HEK293 (cell line): Measurements from ENCODE around the gene ABTB2.

Experiments
- CTCF ChIA-PET: fragments of 350-600 bp; formaldehyde crosslinking; extraction: SDS; loops from one replicate; lab custom pipeline; 2021; ENCODE audit warnings: antibody characterized with exemption; lab: Yijun Ruan, JAX
- POLR2A ChIA-PET: fragments of 300-600 bp; formaldehyde crosslinking; extraction: SDS; loops from one replicate; lab custom pipeline; 2020; ENCODE audit warnings: antibody characterized with exemption, inconsistent platforms; lab: Yijun Ruan, JAX
- H3K27ac ChIP-seq: fragments of 200-500 bp; sonication (Bioruptor generic); 2 replicates; pipeline ENCODE4 v1.5.1; 2014; ENCODE audit warnings: low read depth, low read length, control low read depth, inconsistent platforms; ENCODE audit errors: extremely low read depth
- H3K36me3 ChIP-seq, 2 experiments: fragments of 200-500 bp in 1 of 2; sonication (Bioruptor generic) in 1 of 2; 1 replicate in 1 of 2; 2 replicates in 1 of 2; pipeline ENCODE4 v1.5.1; 2014 to 2017; ENCODE audit warnings: inconsistent platforms in 2 of 2, low read length in 2 of 2; ENCODE audit not compliant: control insufficient read depth in 2 of 2, insufficient read depth in 1 of 2
- H3K4me1 ChIP-seq: fragments of 200-500 bp; sonication (Bioruptor generic); 2 replicates; pipeline ENCODE4 v1.5.1; 2014; ENCODE audit warnings: mild to moderate bottlenecking, low read length, inconsistent platforms; ENCODE audit not compliant: control insufficient read depth, insufficient read depth
- H3K4me3 ChIP-seq: 2 replicates; pipeline ENCODE4 v1.5.1; 2011; ENCODE audit warnings: low read depth, mild to moderate bottlenecking, control low read depth, low read length, moderate library complexity
- H3K9me3 ChIP-seq: fragments of 200-500 bp; sonication (Bioruptor generic); 2 replicates; pipeline ENCODE4 v1.5.1; 2014; ENCODE audit warnings: low read depth, low read length, inconsistent platforms; ENCODE audit not compliant: control insufficient read depth, insufficient read depth
- KLF1 ChIP-seq: fragments of 450-650 bp; formaldehyde crosslinking; IDR thresholded peaks from 2 replicates; pipeline ENCODE4 v1.5.1; 2016; ENCODE audit warnings: missing biosample characterization, missing genetic modification characterization
- PRDM1 ChIP-seq: fragments of 450-650 bp; formaldehyde crosslinking; IDR thresholded peaks from 2 replicates; pipeline ENCODE4; 2016; ENCODE audit warnings: missing biosample characterization, missing genetic modification characterization
- RBAK ChIP-seq: fragments of 450-650 bp; formaldehyde crosslinking; IDR thresholded peaks from 2 replicates; pipeline ENCODE4 v1.5.1; 2016; ENCODE audit warnings: missing biosample characterization, missing genetic modification characterization
- REPIN1 ChIP-seq: fragments of 450-650 bp; formaldehyde crosslinking; IDR thresholded peaks from 2 replicates; pipeline ENCODE4 v1.5.1; 2017; ENCODE audit warnings: missing biosample characterization, missing genetic modification characterization, low read depth
- SCRT2 ChIP-seq: fragments of 450-650 bp; formaldehyde crosslinking; IDR thresholded peaks from 2 replicates; pipeline ENCODE4 v1.5.1; 2016; ENCODE audit warnings: missing biosample characterization, missing genetic modification characterization
- SP2 ChIP-seq: fragments of 450-650 bp; formaldehyde crosslinking; IDR thresholded peaks from 2 replicates; pipeline ENCODE4 v1.5.1; 2016; ENCODE audit warnings: missing biosample characterization, missing genetic modification characterization
- SP7 ChIP-seq: fragments of 450-650 bp; formaldehyde crosslinking; IDR thresholded peaks from 2 replicates; pipeline ENCODE4 v1.5.1; 2016; ENCODE audit warnings: missing biosample characterization, missing genetic modification characterization
- ZBTB17 ChIP-seq: fragments of 450-650 bp; formaldehyde crosslinking; IDR thresholded peaks from 2 replicates; pipeline ENCODE4 v1.5.1; 2016; ENCODE audit warnings: missing biosample characterization, missing genetic modification characterization
- ZNF140 ChIP-seq: fragments of 450-650 bp; formaldehyde crosslinking; IDR thresholded peaks from 2 replicates; pipeline ENCODE4 v1.5.1; 2016; ENCODE audit warnings: missing biosample characterization, missing genetic modification characterization
- ZNF571 ChIP-seq: fragments of 450-650 bp; formaldehyde crosslinking; IDR thresholded peaks from 2 replicates; pipeline ENCODE4 v1.5.0; 2017; ENCODE audit warnings: missing biosample characterization, missing genetic modification characterization
- ZNF600 ChIP-seq: fragments of 450-650 bp; formaldehyde crosslinking; IDR thresholded peaks from 2 replicates; pipeline ENCODE4 v1.5.1; 2016; ENCODE audit warnings: missing biosample characterization, missing genetic modification characterization
- ZNF626 ChIP-seq: fragments of 450-650 bp; sonication (Bioruptor Pico); formaldehyde crosslinking; IDR thresholded peaks from 2 replicates; pipeline ENCODE4 v1.5.1; 2018; ENCODE audit warnings: missing biosample characterization, missing genetic modification characterization, inconsistent platforms
- ZNF768 ChIP-seq: fragments of 450-650 bp; formaldehyde crosslinking; IDR thresholded peaks from 2 replicates; pipeline ENCODE4 v1.5.1; 2018; ENCODE audit warnings: missing biosample characterization, mild to moderate bottlenecking, missing genetic modification characterization
- TF ChIP-seq, protein P1 (sequence below): fragments of 450-650 bp; formaldehyde crosslinking; IDR thresholded peaks from 2 replicates; pipeline ENCODE4 v1.5.1; 2016; ENCODE audit warnings: missing biosample characterization, missing genetic modification characterization, borderline replicate concordance
- TF ChIP-seq, protein P2 (sequence below): fragments of 450-650 bp; formaldehyde crosslinking; IDR thresholded peaks from 2 replicates; pipeline ENCODE4 v1.5.1; 2016; ENCODE audit warnings: missing biosample characterization, missing genetic modification characterization, low read depth
- TF ChIP-seq, protein P3 (sequence below): fragments of 450-650 bp; formaldehyde crosslinking; IDR thresholded peaks from 2 replicates; pipeline ENCODE4 v1.5.1; 2016; ENCODE audit warnings: missing biosample characterization, missing genetic modification characterization

ABTB2 gene

DNA sequence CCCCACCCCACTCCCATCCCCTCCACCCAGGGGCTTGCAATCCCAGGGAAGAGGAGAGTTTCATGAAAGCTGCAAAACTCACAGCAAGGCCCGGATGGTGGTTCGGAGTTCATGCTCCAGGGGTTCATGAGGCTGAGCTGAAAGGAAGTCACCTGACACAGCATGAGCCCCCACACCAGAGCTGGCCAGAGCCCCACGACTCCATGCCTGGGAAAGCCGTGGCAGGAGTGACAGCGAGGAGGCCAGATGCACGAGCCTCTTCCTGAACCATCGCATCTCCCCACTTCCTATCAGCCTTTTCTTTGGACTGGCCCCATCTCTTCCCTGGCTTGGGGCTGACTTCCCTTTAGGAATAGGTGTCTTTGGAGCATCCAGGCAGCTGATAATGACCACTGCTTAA lies 105.8 kb downstream of the ABTB2 start (continued):
- TF ChIP-seq ZNF571 (tag by site-specific recombination): no peak

DNA sequence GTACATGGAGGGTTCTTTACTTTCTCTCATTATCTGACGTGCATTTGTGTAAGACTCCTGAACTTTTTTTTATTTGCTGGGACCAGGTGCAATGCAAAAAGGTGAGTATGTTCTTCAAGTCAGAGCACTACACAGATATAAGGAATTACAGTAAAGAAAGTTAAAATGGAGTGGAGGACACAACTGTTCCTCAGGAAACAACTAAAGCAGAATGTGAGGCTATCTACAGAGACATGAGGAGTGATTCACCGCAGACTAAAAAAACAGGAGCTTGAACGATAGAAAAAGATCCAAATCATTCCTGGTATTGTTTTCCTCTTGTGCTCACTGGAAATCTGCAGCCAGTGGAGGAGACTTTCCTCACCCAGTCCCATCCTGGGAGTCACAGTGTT lies 106.2 kb downstream of the ABTB2 start:
- ChIA-PET CTCF (interaction anchor here (0.7 to 1.3 kb wide), 3 partner anchors 9 to 1033 kb away, joined by 3 to 4 read pairs (median 3); no protein-coding TSS in a partner anchor), POLR2A (interaction anchor here (1.2 to 2.5 kb wide), 2 partner anchors 10 to 107 kb away, joined by 6 to 11 read pairs; partner anchors contain the start of gene ABTB2)
- no peaks in the 10 kb centered on the region for H3K9me3 ChIP-seq
- no peak overlapping the region; the same call in 1 of the 2 replicates for H3K4me3 ChIP-seq
- H3K27ac ChIP-seq: no peak overlapping the region
- no peak for TF ChIP-seq RBAK (tag by site-specific recombination)
- TF ChIP-seq PRDM1: peak; percentile 33; the same call in 1 of the 2 replicates
- TF ChIP-seq ZBTB17 (tag by site-specific recombination): no peak
- H3K4me1 ChIP-seq: peaks cover 2% of the 10 kb centered on the region; the same call in 1 of the 2 replicates
- no peaks in the 10 kb centered on the region for H3K36me3 ChIP-seq

DNA sequence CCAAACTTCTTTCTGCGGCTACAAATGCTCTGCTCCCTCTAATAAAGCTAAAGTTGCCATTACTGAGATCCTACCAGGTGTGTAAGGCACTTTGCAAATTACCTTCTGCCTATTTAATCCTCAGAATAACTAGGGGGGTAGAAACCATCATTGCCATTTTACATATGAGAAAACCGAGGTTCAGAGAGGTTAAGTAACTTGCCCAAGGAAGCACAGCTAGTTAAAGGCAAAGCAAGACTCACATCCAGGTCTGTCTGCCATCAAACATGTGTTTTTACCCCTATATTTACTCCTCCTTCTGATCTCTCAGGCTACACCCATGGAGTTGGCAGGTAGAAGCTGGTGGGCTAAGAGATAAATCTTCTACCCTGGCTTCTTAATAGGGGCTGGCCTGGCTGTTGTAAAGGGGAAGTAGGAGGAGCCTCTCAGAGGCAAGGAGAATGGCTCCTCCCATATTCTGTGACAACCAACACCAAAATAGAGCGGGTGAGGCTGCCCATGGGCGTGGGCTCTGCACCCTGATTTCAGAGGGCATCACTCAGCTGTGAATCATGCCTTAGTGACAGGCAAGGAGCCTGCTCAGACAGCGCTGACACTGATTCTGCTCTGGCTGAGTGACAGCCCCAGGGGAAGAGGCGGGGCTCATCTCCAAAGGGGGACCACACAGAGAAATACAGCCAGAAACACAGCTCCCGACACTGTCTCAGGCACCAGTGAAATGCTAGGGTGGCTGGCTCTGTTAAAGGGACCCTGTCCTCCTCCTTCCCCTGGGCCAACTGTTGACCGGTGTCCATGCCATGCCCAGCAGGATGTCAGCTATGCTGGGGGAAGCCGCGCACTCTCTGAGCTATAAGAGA lies 106.8 kb downstream of the ABTB2 start:
- CTCF ChIA-PET: interaction anchor here (0.7 to 1.3 kb wide), 2 partner anchors 8 to 1034 kb away, joined by 3 to 4 read pairs; no protein-coding TSS in a partner anchor
- TF ChIP-seq SP7 (tag by site-specific recombination): 0 out of 2 replicates have a peak, but pooled peaks have one; percentile 17
- TF ChIP-seq ZNF768 (tag by site-specific recombination): peak; percentile 88
- TF ChIP-seq SCRT2 (tag by site-specific recombination): peak; percentile 41
- TF ChIP-seq REPIN1 (tag by site-specific recombination): no peak
- 0 out of 2 replicates have a peak, but pooled peaks have one; percentile 15 for TF ChIP-seq ZNF600 (tag by site-specific recombination)
- peak; percentile 70 for TF ChIP-seq KLF1
- TF ChIP-seq, protein P1, sequence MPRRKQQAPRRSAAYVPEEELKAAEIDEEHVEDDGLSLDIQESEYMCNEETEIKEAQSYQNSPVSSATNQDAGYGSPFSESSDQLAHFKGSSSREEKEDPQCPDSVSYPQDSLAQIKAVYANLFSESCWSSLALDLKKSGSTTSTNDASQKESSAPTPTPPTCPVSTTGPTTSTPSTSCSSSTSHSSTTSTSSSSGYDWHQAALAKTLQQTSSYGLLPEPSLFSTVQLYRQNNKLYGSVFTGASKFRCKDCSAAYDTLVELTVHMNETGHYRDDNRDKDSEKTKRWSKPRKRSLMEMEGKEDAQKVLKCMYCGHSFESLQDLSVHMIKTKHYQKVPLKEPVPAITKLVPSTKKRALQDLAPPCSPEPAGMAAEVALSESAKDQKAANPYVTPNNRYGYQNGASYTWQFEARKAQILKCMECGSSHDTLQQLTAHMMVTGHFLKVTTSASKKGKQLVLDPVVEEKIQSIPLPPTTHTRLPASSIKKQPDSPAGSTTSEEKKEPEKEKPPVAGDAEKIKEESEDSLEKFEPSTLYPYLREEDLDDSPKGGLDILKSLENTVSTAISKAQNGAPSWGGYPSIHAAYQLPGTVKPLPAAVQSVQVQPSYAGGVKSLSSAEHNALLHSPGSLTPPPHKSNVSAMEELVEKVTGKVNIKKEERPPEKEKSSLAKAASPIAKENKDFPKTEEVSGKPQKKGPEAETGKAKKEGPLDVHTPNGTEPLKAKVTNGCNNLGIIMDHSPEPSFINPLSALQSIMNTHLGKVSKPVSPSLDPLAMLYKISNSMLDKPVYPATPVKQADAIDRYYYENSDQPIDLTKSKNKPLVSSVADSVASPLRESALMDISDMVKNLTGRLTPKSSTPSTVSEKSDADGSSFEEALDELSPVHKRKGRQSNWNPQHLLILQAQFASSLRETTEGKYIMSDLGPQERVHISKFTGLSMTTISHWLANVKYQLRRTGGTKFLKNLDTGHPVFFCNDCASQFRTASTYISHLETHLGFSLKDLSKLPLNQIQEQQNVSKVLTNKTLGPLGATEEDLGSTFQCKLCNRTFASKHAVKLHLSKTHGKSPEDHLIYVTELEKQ (tag by site-specific recombination): peak; percentile 69; the same call in 1 of the 2 replicates
- TF ChIP-seq SP2 (tag by site-specific recombination): peak; percentile 47; the same call in 1 of the 2 replicates
- TF ChIP-seq ZNF140: no peak
- H3K9me3 ChIP-seq: no peaks in the 10 kb centered on the region
- H3K27ac ChIP-seq: no peak overlapping the region
- POLR2A ChIA-PET: interaction anchor here (1.2 to 2.5 kb wide), 2 partner anchors 11 to 107 kb away, joined by 6 to 11 read pairs; partner anchors contain the start of gene ABTB2
- H3K36me3 ChIP-seq: no peaks in the 10 kb centered on the region
- H3K4me3 ChIP-seq: peak overlapping the region; percentile 6; the same call in 1 of the 2 replicates
- no peaks in the 10 kb centered on the region; the same call in 1 of the 2 replicates for H3K4me1 ChIP-seq

DNA sequence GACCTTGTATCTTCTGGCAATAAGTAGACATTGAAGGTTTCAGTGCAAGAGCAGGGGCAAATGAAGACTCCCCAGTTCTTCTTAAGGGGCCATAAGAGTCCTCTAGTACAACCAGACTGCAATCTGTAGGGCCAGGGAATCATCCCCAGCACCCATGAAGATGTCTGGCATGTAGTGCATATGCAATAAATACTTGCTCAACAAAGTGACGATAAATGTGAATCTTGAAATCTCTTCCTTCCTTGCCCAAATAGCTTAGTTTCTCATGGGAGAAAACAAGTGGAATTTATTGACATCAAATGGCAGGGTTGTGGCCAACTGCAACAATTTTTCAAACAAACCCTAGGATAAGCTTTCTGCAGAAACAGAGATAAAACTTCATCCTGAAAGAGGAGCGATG lies 107.6 kb downstream of the ABTB2 start:
- Histone ChIP-seq H3K4me3 (no peak overlapping the region), H3K36me3 (no peaks in the 10 kb centered on the region), H3K9me3 (no peaks in the 10 kb centered on the region), H3K4me1 (no peaks in the 10 kb centered on the region; the same call in 1 of the 2 replicates), H3K27ac (no peak overlapping the region)
- CTCF ChIA-PET: interaction anchor here (1.2 kb wide), 1 partner anchor 76 kb away, joined by 4 read pairs; no protein-coding TSS in a partner anchor
- POLR2A ChIA-PET: interaction anchor here (1.2 to 2.5 kb wide), 2 partner anchors 12 to 108 kb away, joined by 6 to 11 read pairs; partner anchors contain the start of gene ABTB2
- no peak for TF ChIP-seq ZNF626 (tag by site-specific recombination)
- TF ChIP-seq, protein P2, sequence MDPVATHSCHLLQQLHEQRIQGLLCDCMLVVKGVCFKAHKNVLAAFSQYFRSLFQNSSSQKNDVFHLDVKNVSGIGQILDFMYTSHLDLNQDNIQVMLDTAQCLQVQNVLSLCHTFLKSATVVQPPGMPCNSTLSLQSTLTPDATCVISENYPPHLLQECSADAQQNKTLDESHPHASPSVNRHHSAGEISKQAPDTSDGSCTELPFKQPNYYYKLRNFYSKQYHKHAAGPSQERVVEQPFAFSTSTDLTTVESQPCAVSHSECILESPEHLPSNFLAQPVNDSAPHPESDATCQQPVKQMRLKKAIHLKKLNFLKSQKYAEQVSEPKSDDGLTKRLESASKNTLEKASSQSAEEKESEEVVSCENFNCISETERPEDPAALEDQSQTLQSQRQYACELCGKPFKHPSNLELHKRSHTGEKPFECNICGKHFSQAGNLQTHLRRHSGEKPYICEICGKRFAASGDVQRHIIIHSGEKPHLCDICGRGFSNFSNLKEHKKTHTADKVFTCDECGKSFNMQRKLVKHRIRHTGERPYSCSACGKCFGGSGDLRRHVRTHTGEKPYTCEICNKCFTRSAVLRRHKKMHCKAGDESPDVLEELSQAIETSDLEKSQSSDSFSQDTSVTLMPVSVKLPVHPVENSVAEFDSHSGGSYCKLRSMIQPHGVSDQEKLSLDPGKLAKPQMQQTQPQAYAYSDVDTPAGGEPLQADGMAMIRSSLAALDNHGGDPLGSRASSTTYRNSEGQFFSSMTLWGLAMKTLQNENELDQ: no peak
- TF ChIP-seq, protein P3, sequence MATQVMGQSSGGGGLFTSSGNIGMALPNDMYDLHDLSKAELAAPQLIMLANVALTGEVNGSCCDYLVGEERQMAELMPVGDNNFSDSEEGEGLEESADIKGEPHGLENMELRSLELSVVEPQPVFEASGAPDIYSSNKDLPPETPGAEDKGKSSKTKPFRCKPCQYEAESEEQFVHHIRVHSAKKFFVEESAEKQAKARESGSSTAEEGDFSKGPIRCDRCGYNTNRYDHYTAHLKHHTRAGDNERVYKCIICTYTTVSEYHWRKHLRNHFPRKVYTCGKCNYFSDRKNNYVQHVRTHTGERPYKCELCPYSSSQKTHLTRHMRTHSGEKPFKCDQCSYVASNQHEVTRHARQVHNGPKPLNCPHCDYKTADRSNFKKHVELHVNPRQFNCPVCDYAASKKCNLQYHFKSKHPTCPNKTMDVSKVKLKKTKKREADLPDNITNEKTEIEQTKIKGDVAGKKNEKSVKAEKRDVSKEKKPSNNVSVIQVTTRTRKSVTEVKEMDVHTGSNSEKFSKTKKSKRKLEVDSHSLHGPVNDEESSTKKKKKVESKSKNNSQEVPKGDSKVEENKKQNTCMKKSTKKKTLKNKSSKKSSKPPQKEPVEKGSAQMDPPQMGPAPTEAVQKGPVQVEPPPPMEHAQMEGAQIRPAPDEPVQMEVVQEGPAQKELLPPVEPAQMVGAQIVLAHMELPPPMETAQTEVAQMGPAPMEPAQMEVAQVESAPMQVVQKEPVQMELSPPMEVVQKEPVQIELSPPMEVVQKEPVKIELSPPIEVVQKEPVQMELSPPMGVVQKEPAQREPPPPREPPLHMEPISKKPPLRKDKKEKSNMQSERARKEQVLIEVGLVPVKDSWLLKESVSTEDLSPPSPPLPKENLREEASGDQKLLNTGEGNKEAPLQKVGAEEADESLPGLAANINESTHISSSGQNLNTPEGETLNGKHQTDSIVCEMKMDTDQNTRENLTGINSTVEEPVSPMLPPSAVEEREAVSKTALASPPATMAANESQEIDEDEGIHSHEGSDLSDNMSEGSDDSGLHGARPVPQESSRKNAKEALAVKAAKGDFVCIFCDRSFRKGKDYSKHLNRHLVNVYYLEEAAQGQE (tag by site-specific recombination): no peak
